Measurements from ENCODE around the gene PLA2G4D.

DNA sequence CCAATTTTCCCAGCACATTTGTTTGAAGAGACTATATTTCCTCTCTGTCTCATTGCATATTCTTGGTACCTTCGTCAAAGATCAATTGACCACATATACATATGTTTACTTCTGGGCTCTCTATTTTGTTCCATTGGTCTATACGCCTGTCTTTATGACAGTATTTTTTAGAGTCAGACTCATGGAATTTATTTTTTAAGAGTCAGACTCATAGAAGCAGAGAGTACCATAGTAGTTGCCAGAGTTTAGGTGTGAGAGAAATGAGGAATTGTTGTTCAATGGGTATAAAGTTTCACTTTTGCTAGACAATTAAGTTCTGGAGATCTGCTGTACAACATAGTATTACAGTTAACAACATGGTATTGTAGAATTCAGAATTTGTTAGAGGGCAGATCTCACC, 35.0 kb upstream of the PLA2G4D start:
- TF ChIP-seq CTCF (IDR thresholded peaks at IDR 0.05): no peak
- TF ChIP-seq POLR2A (IDR thresholded peaks at IDR 0.05): no peak
